ENCODE measurements around the gene CTRB2. TPM values are rescaled to one million over a fixed set of nuclear protein-coding genes. Genes with fewer than 3 reads are reported as not detected.

The CTRB2 gene
- total and polyA plus RNA-seq, 2 of the 8 experiments (the other 6 are each of a cell fraction or from before 2014, with no cell fraction given): not detected

GRCh38 chr16:75230471-75231110 is 23.6 kb upstream of the CTRB2 start (continued):
- TF ChIP-seq EZH2 (IDR thresholded peaks at IDR 0.05; ENCODE audit: low read depth, low read length, severe bottlenecking): no peak
- no peak for TF ChIP-seq SIRT6 (IDR thresholded peaks at IDR 0.05; ENCODE audit: low read length)
